HCT116 (cell line): Measurements from ENCODE around the gene SLC4A5.

ENCODE experiments used
- ATF3 ChIP-seq: IDR thresholded peaks from 2 replicates; pipeline ENCODE4 v1.6.1; 2012
- CTCF ChIP-seq, 3 experiments: fragments of 200-600 bp in 1 of 3; sonication (generic) in 1 of 3; IDR thresholded peaks in 2 of 3; conservative IDR thresholded peaks in 1 of 3; 2 replicates each; pipeline ENCODE4 v1.5.1; 2012 to 2017; ENCODE audit warnings: low read depth in 2 of 3, low read length in 2 of 3, antibody characterized with exemption in 1 of 3, borderline replicate concordance in 1 of 3, control low read depth in 1 of 3, mild to moderate bottlenecking in 1 of 3, mixed read lengths in 1 of 3, mixed run types in 1 of 3, moderate library complexity in 1 of 3; ENCODE audit not compliant: insufficient read depth in 1 of 3
- EGR1 ChIP-seq: IDR thresholded peaks from 2 replicates; pipeline ENCODE4 v1.6.1; 2012; ENCODE audit warnings: low read depth
- EZH2 ChIP-seq: fragments of 200-600 bp; sonication (generic); IDR thresholded peaks from 2 replicates; pipeline ENCODE4 v1.6.1; 2017; ENCODE audit warnings: antibody characterized with exemption, mixed run types
- JUND ChIP-seq: IDR thresholded peaks from 2 replicates; pipeline ENCODE4 v1.6.1; 2012
- MAX ChIP-seq: IDR thresholded peaks from 2 replicates; pipeline ENCODE4 v1.6.1; 2012
- POLR2A ChIP-seq: IDR thresholded peaks from 2 replicates; pipeline ENCODE4 v1.7.0; 2011; ENCODE audit warnings: borderline replicate concordance; ENCODE audit not compliant: insufficient read depth, insufficient read length; ENCODE audit errors: extremely low read depth
- POLR2AphosphoS5 ChIP-seq: IDR thresholded peaks from 2 replicates; pipeline ENCODE4 v1.6.1; 2011; ENCODE audit warnings: mild to moderate bottlenecking, low read depth, low read length, moderate library complexity
- RAD21 ChIP-seq: IDR thresholded peaks from 2 replicates; pipeline ENCODE4 v1.6.1; 2012; ENCODE audit warnings: low read depth, mild to moderate bottlenecking
- REST ChIP-seq: IDR thresholded peaks from 2 replicates; pipeline ENCODE4 v1.6.1; 2012; ENCODE audit warnings: low read depth
- SP1 ChIP-seq: IDR thresholded peaks from 2 replicates; pipeline ENCODE4 v1.6.1; 2012; ENCODE audit warnings: low read depth
- SRF ChIP-seq: IDR thresholded peaks from 2 replicates; pipeline ENCODE4 v1.6.1; 2012; ENCODE audit warnings: low read depth
- TCF7L2 ChIP-seq: IDR thresholded peaks from 2 replicates; pipeline ENCODE4 v1.7.0; 2011; ENCODE audit warnings: borderline replicate concordance, inconsistent platforms; ENCODE audit not compliant: insufficient read depth, insufficient read length; ENCODE audit errors: extremely low read depth
- ZFX ChIP-seq: fragments of 450-650 bp; IDR thresholded peaks from 2 replicates; pipeline ENCODE4 v1.6.1; 2017

GRCh38 chr2:74188696-74189095 lies 154.5 kb downstream of the SLC4A5 start:
- TF ChIP-seq REST (no peak), EGR1 (no peak), CTCF (IDR thresholded peaks at IDR 0.05 in 2 of 3, conservative IDR thresholded peaks at IDR 0.05 in 1 of 3; ENCODE audit: borderline replicate concordance in 1 of 3, insufficient read depth in 1 of 3, low read depth in 2 of 3, low read length in 2 of 3) (no peak), ZFX (no peak), EZH2 (no peak), POLR2AphosphoS5 (no peak), SP1 (no peak), JUND (no peak), ATF3 (no peak), POLR2A (no peak), MAX (no peak), SRF (no peak), TCF7L2 (no peak), RAD21 (no peak)
